Type B pancreatic cell (in vitro differentiated cells): ENCODE results near the gene USH2A. TPM values are rescaled to one million over a fixed set of nuclear protein-coding genes. Genes with fewer than 3 reads are reported as not detected.

Experiments used
- DNase-seq: peaks from one replicate; pipeline ENCODE4 v3.0.0; 2021; ENCODE audit warnings: mixed read lengths; ENCODE audit not compliant: unreplicated experiment; ENCODE audit errors: extremely low spot score
- H3K27ac Mint-ChIP-seq: 2 replicates; pipeline ENCODE4 v1.8.0; 2021; ENCODE audit warnings: mild to moderate bottlenecking, mixed read lengths
- H3K27me3 Mint-ChIP-seq: 2 replicates; pipeline ENCODE4 v1.8.0; 2021; ENCODE audit warnings: mixed read lengths
- H3K36me3 Mint-ChIP-seq: 2 replicates; pipeline ENCODE4 v1.8.0; 2021; ENCODE audit warnings: mixed read lengths
- H3K4me1 Mint-ChIP-seq: one replicate; pipeline ENCODE4 v1.8.0; 2021; ENCODE audit warnings: mixed read lengths; ENCODE audit not compliant: unreplicated experiment
- H3K4me3 Mint-ChIP-seq: 2 replicates; pipeline ENCODE4 v1.8.0; 2021; ENCODE audit warnings: mild to moderate bottlenecking, mixed read lengths
- H3K9me3 Mint-ChIP-seq: 2 replicates; pipeline ENCODE4 v1.8.0; 2021; ENCODE audit warnings: mixed read lengths
- CTCF ChIP-seq: fragments of 200-600 bp; sonication (generic); conservative IDR thresholded peaks from 2 replicates; pipeline ENCODE4 v1.5.0; 2021; ENCODE audit warnings: antibody characterized with exemption, mild to moderate bottlenecking
- total RNA-seq: library from RNA; stranded (reverse); gene quantifications from 2 replicates; pipeline ENCODE4 v1.2.1, GENCODE V29; 2021; ENCODE audit warnings: low replicate concordance

The USH2A gene
- total RNA-seq, 1 donor from 2014 or later: 0.22 TPM

GRCh38 chr1:215844777-215845176 lies 578.5 kb downstream of the USH2A start:
- H3K9me3 Mint-ChIP-seq: no peaks in the 10 kb centered on the region
- no peak overlapping the region for H3K27ac Mint-ChIP-seq
- TF ChIP-seq CTCF: no peak
- DNase-seq: no peak
- no peak overlapping the region for H3K4me3 Mint-ChIP-seq
- H3K4me1 Mint-ChIP-seq: no peaks in the 10 kb centered on the region
- H3K36me3 Mint-ChIP-seq: no peaks in the 10 kb centered on the region
- H3K27me3 Mint-ChIP-seq: no peaks in the 10 kb centered on the region

GRCh38 chr1:215844266-215844665 lies 579.0 kb downstream of the USH2A start:
- H3K4me1 Mint-ChIP-seq: no peaks in the 10 kb centered on the region
- TF ChIP-seq CTCF: no peak
- H3K27ac Mint-ChIP-seq: no peak overlapping the region
- no peaks in the 10 kb centered on the region for H3K36me3 Mint-ChIP-seq
- no peak overlapping the region for H3K4me3 Mint-ChIP-seq
- no peaks in the 10 kb centered on the region for H3K9me3 Mint-ChIP-seq
- no peaks in the 10 kb centered on the region for H3K27me3 Mint-ChIP-seq
- no peak for DNase-seq

- Mint-ChIP-seq H3K4me1 (no peaks in the 10 kb centered on the region), H3K27me3 (no peaks in the 10 kb centered on the region), H3K9me3 (no peaks in the 10 kb centered on the region), H3K36me3 (no peaks in the 10 kb centered on the region), H3K27ac (no peak overlapping the region), H3K4me3 (no peak overlapping the region)
- TF ChIP-seq CTCF: no peak
- DNase-seq: no peak
Measured at GRCh38 chr1:215842905-215843304, 580.3 kb downstream of the USH2A start.

GRCh38 chr1:215835951-215836350 lies 587.3 kb downstream of the USH2A start:
- DNase-seq: no peak
- Mint-ChIP-seq H3K27me3 (no peaks in the 10 kb centered on the region), H3K36me3 (no peaks in the 10 kb centered on the region), H3K9me3 (peaks cover 5% of the 10 kb centered on the region), H3K4me1 (no peaks in the 10 kb centered on the region), H3K4me3 (no peak overlapping the region), H3K27ac (no peak overlapping the region)
- TF ChIP-seq CTCF: no peak

- H3K9me3 Mint-ChIP-seq: peaks cover 6% of the 10 kb centered on the region
- H3K27ac Mint-ChIP-seq: no peak overlapping the region
- no peaks in the 10 kb centered on the region for H3K4me1 Mint-ChIP-seq
- no peaks in the 10 kb centered on the region for H3K36me3 Mint-ChIP-seq
- H3K4me3 Mint-ChIP-seq: no peak overlapping the region
- TF ChIP-seq CTCF: no peak
- DNase-seq: no peak
- no peaks in the 10 kb centered on the region for H3K27me3 Mint-ChIP-seq
Measured at GRCh38 chr1:215833941-215834729, 589.1 kb downstream of the USH2A start.
